Measurements from ENCODE around the gene EBF3.

Gene EBF3

GRCh38 chr10:129869596-129870473 is 94.2 kb downstream of the EBF3 start:
- TF ChIP-seq POLR2A (IDR thresholded peaks at IDR 0.05; ENCODE audit: low read depth, low read length) (no peak), POLR2AphosphoS5 (IDR thresholded peaks at IDR 0.05; ENCODE audit: low read depth, low read length) (no peak), TAF1 (IDR thresholded peaks at IDR 0.05; ENCODE audit: borderline replicate concordance, low read depth, low read length) (no peak)
- DNase-seq (ENCODE audit: insufficient read length): no peak
- no peak for FAIRE-seq

DNA sequence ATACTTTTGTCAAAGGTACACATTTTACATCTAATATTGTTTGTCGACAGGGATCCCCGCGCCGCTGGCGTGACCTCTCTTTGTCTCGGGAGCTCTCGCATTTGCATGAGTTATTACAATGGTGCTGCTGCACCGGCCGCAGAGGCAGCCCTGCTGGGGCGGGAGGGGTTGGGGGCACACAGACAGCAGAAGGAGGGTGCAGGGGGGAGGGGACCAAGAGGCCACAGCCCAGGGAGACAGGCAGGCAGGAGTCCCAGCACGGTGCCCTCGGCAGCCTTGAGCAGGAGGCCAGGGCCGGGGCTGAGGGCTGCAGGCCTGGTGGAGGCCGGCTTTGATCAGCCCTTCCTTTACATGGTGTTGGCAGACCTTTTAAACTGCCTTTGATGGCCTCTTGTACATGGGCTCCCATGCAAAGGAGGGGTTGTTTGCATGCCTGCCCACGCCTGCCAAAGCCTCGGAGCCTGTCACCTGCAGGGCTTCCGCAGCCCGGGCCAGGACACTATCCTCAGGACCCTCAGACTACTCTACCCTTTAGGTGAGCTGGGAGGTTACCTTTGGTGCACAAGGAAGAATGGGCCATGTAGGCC is 95.5 kb downstream of the EBF3 start:
- no peak for FAIRE-seq
- no peak for DNase-seq (ENCODE audit: insufficient read length)
- TF ChIP-seq POLR2A (IDR thresholded peaks at IDR 0.05; ENCODE audit: low read depth, low read length): no peak

DNA sequence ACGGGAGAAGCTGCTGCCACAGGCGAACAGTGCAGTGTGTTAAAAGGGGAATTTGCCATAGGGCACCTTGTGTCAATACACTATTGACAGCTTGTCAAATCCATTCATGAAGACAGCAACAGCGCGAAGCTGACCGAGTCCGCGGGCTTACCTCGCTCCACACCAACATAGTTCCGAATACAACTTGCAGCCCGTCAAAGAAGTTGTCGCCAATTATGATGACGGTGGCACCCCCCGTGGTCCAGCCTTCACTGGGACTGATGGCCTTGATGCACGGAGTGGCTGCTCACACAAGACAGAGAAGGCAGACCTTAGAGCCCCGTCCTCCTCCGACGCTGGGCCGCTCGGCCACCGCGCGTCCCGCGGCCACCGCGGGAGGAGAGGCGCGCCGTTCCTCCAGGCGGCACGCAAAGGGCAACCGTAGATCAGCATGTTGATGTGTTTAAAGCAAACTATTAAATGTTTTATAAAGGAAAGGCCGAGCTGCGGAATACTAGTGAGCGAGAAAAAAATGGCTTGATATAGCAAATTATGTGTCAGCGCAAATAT is 96.4 kb downstream of the EBF3 start:
- DNase-seq (ENCODE audit: insufficient read length): no peak
- FAIRE-seq: no peak
- no peak for TF ChIP-seq POLR2AphosphoS5 (IDR thresholded peaks at IDR 0.05; ENCODE audit: low read depth, low read length)
- TF ChIP-seq POLR2A (IDR thresholded peaks at IDR 0.05; ENCODE audit: low read depth, low read length): no peak
- TF ChIP-seq TAF1 (IDR thresholded peaks at IDR 0.05; ENCODE audit: borderline replicate concordance, low read depth, low read length): no peak

DNA sequence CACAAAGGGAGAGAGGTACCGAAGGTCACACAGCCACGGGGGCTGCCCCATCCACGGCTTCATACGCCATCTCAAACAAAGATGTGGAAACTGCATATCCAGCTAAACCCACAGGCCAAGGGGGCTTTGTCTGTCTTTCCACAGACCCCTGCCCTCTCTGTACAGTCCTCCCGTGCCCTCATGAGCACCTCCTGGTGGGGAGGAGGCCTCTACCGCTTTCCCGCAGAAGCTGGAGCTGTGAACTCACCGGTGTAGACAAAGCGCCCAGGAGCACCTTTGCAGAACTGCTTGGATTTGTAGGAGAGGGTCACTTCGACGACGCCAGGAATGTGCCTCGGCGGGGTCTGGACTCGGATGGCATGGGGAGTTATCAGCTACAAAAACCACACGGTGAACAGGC is 97.2 kb downstream of the EBF3 start:
- no peak for DNase-seq (ENCODE audit: insufficient read length)
- no peak for FAIRE-seq
- TF ChIP-seq TAF1 (IDR thresholded peaks at IDR 0.05; ENCODE audit: borderline replicate concordance, low read depth, low read length) (no peak), POLR2A (IDR thresholded peaks at IDR 0.05; ENCODE audit: low read depth, low read length) (no peak), POLR2AphosphoS5 (IDR thresholded peaks at IDR 0.05; ENCODE audit: low read depth, low read length) (no peak)

- DNase-seq (ENCODE audit: insufficient read length): no peak
- no peak for TF ChIP-seq POLR2A (IDR thresholded peaks at IDR 0.05; ENCODE audit: low read depth, low read length)
- TF ChIP-seq POLR2AphosphoS5 (IDR thresholded peaks at IDR 0.05; ENCODE audit: low read depth, low read length): no peak
- TF ChIP-seq TAF1 (IDR thresholded peaks at IDR 0.05; ENCODE audit: borderline replicate concordance, low read depth, low read length): no peak
- FAIRE-seq: no peak
Observed at GRCh38 chr10:129865960-129866359, 98.1 kb downstream of the EBF3 start.

DNA sequence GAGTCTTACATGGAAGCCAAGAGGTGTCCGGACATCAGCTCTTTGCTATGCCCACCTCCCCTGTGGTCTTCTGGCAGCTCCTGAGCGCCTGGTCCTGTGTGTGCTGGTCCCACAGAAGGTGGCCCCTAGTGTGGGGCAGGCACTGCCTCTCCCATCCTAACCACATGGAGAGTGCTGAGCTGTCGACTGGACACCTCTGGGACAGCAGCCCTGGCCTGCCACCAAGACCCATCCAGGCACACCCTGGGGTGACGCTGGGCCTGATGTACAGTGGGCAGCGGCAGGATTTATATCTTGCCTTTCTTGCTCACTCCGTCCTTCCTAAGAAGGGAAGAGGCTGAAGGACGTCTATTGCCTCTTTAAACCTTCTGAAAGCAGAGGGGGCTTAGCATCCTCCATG is 98.7 kb downstream of the EBF3 start:
- TF ChIP-seq POLR2AphosphoS5 (IDR thresholded peaks at IDR 0.05; ENCODE audit: low read depth, low read length): no peak
- TF ChIP-seq TAF1 (IDR thresholded peaks at IDR 0.05; ENCODE audit: borderline replicate concordance, low read depth, low read length): no peak
- no peak for TF ChIP-seq POLR2A (IDR thresholded peaks at IDR 0.05; ENCODE audit: low read depth, low read length)
- FAIRE-seq (no peak), DNase-seq (ENCODE audit: insufficient read length) (no peak)

DNA sequence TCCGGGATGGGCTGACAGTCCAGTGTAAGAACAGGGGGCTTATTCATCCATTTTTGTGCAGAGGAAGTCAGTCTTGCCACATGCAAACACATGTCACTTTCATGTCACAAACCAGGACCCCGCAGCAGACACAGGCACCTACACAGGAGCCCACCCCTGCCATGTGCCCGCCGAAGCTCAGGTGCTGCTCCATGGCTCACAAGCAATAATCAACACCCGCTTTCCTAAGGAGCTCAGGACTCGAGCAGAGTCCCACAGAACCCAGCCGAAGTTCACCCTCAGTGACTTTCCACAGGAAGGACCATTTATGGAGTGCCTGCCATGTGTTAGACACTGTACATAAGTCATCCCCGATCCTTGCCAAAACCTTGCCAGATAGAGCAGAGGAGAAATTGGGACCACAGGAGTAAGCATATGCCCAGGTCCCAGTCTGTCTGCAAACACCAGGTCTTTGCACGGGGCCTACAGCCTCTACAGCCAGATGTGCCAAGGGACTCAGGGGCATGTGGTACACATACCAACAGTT is 99.4 kb downstream of the EBF3 start:
- FAIRE-seq: no peak
- TF ChIP-seq POLR2A (IDR thresholded peaks at IDR 0.05; ENCODE audit: low read depth, low read length) (no peak), POLR2AphosphoS5 (IDR thresholded peaks at IDR 0.05; ENCODE audit: low read depth, low read length) (no peak), TAF1 (IDR thresholded peaks at IDR 0.05; ENCODE audit: borderline replicate concordance, low read depth, low read length) (no peak)
- no peak for DNase-seq (ENCODE audit: insufficient read length)

DNA sequence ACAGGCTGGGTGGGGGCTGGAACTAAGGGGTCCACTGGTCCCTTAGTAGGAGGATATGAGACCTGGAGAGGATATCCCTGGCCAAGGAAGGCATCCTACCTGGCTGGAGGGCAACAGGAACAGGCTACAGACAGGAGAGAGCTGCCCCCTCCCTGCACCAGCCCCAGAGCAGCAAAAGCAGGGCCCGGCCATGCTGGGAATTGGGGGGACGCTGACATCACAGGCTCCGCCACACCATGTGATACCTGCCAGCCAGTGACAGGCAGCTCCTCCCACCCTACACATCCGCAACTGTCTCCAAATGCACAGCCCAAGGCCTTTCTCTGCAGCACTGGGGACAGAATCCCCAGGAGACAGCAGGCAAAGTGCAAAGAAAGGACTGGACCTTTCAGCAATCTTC is 100.0 kb downstream of the EBF3 start:
- DNase-seq (ENCODE audit: insufficient read length) (no peak), FAIRE-seq (no peak)
- no peak for TF ChIP-seq POLR2A (IDR thresholded peaks at IDR 0.05; ENCODE audit: low read depth, low read length)
- no peak for TF ChIP-seq POLR2AphosphoS5 (IDR thresholded peaks at IDR 0.05; ENCODE audit: low read depth, low read length)
- TF ChIP-seq TAF1 (IDR thresholded peaks at IDR 0.05; ENCODE audit: borderline replicate concordance, low read depth, low read length): no peak

DNA sequence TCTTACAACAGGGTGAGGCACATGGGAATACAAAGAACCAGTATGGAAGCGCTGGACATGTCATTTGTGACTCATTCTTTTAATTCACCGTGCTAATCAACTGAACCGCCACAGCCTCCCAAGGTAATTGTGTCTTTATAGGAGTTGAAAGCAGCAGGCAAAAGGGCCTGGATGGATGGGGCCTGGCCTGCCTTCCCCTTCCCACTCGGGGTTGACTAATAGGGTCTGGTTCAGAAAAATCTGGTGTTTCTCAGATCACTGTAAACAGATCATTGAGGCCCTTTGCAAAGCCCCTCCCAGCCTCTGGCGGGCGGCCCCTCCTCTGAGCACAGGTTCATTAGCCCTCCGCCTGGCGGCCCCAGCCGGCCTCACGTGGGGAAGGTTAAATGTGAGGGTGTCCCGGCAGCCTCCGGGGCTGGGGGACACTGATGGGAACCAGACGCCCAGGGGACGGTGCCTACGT is 100.8 kb downstream of the EBF3 start:
- no peak for DNase-seq (ENCODE audit: insufficient read length)
- TF ChIP-seq POLR2A (IDR thresholded peaks at IDR 0.05; ENCODE audit: low read depth, low read length) (no peak), TAF1 (IDR thresholded peaks at IDR 0.05; ENCODE audit: borderline replicate concordance, low read depth, low read length) (no peak)
- FAIRE-seq: no peak

DNA sequence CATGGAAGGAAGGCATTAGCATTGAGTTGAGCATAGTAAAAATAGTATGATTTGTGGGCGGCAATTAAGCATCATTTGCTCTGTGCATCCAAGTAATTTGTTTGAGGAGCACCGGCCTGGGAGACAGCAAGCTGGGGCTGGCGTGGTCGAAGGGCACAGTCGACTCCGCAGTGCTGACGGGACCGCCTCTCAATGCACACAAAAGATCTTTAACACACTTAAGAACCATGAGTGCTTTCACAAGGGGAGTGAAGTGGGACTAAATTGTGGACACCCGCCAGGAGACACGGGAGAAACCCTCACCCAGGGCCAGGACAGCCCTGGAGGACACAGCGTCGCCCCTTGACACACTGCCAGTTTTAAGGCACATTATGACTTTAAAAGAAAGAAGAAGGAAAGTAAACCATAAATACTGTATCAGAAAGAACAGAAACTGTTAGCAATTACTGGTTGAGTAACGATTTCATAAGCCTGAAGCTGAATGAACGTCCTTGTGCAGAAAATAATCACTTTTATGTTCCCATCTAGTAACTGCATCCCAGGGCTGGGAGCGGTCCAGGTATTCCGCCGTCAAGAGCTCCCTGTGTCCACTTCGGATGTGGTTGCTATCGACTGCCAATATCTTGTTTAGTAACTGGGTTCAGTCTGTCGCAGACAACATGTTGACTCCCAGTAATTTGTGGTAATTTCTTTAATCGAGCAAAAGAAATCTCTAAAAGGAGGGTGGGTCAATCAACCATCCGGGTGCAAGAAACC is 102.1 kb downstream of the EBF3 start:
- TF ChIP-seq TAF1 (IDR thresholded peaks at IDR 0.05; ENCODE audit: borderline replicate concordance, low read depth, low read length) (no peak), POLR2AphosphoS5 (IDR thresholded peaks at IDR 0.05; ENCODE audit: low read depth, low read length) (no peak), POLR2A (IDR thresholded peaks at IDR 0.05; ENCODE audit: low read depth, low read length) (no peak)
- FAIRE-seq: no peak
- no peak for DNase-seq (ENCODE audit: insufficient read length)

GRCh38 chr10:129860396-129860795 is 103.7 kb downstream of the EBF3 start:
- DNase-seq (ENCODE audit: insufficient read length) (no peak), FAIRE-seq (no peak)
- no peak for TF ChIP-seq TAF1 (IDR thresholded peaks at IDR 0.05; ENCODE audit: borderline replicate concordance, low read depth, low read length)
- no peak for TF ChIP-seq POLR2A (IDR thresholded peaks at IDR 0.05; ENCODE audit: low read depth, low read length)
- TF ChIP-seq POLR2AphosphoS5 (IDR thresholded peaks at IDR 0.05; ENCODE audit: low read depth, low read length): no peak

Measured in GM12892 (cell line).